Mucosa of descending colon (tissue), 3 donors: ENCODE measurements around the gene CCDC13. TPM values are rescaled to one million over a fixed set of nuclear protein-coding genes. Genes with fewer than 3 reads are reported as not detected.

Experiments
- ATAC-seq: fragments of 200-7000 bp; cut with Tn5 transposase; one replicate; pipeline ENCODE4 v1.9.1; 2020; ENCODE audit warnings: mild to moderate bottlenecking, moderate library complexity
- DNase-seq, 3 donors: peaks; one replicate each; pipeline ENCODE4 v3.0.0-alpha.2; 2020
- H3K36me3 ChIP-seq: fragments of 200-600 bp; one replicate; pipeline ENCODE4 v1.8.0; 2021; ENCODE audit warnings: low read depth, mild to moderate bottlenecking
- H3K4me1 ChIP-seq: fragments of 200-600 bp; one replicate; pipeline ENCODE4 v1.8.0; 2021; ENCODE audit warnings: low read depth, mild to moderate bottlenecking
- H3K4me3 ChIP-seq: fragments of 200-600 bp; one replicate; pipeline ENCODE4 v1.8.0; 2021; ENCODE audit warnings: mild to moderate bottlenecking
- H3K9me3 ChIP-seq: fragments of 200-600 bp; one replicate; pipeline ENCODE4 v1.8.0; 2021; ENCODE audit warnings: mild to moderate bottlenecking
- intact Hi-C, 2 donors: fragments of 100-400 bp; cut with DNase I in 1 of 2; cut with micrococcal nuclease in 1 of 2; formaldehyde crosslinking; loops; one replicate each; pipeline versions ENCODE4 v1.11.0 to v1.11.1; 2022; cut with DNase I, micrococcal nuclease
- total RNA-seq, 3 donors: library from RNA; stranded (reverse); fragmentation: NEBNext Ultra II Directional in 2 of 3; extraction: Animal tissue kit (Norgen Biotek cat#: 25700) in 2 of 3; gene quantifications; one replicate each; pipeline versions ENCODE4 v1.2.1 to v1.2.4, GENCODE V29; 2021 to 2023
- TF ChIP-seq, protein P1 (sequence below): fragments of 200-600 bp; IDR thresholded peaks from one replicate; pipeline ENCODE4 v1.8.0; 2022; ENCODE audit warnings: antibody characterized with exemption, mild to moderate bottlenecking
- donor health status: DM: no; HTN: no; CAD: no; lungs with moderate emphysema.
- donor health status: DM: no; HTN: no; CAD: no.
- donor health status: DM: no; HTN: yes; CAD: no.

Gene CCDC13
- total RNA-seq, 3 donors from 2014 or later = 2.2 to 3.3 (median 3.0) TPM

DNA sequence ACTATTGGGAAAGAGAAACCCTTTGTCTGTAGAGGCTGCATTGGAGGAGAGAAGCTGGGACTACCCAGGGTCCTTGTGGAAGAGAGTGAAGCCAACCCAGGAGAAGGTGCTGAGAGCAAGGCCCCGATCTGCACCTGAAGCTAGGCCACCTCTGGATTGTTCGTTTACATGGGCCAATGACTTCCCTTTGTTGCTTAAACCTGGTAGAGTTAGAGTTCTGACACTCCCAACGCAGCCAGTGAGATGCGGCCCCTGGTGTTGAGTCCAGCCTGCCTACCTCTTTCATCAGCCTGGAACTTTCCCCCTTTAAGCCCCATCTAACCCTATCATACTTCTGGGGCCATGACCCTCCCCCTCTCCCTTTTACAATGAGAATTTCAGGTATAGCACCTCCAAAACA lies 30.8 kb downstream of the CCDC13 start:
- Histone ChIP-seq H3K9me3 (no peaks in the 10 kb centered on the region), H3K4me1 (no peaks in the 10 kb centered on the region), H3K36me3 (no peaks in the 10 kb centered on the region), H3K4me3 (no peak overlapping the region)
- DNase-seq (no peak), ATAC-seq (no peak)
- intact Hi-C loops = loop anchor here in 1 of 2 donors (10.0 kb wide), 1 partner anchor 87 kb away; the partner anchor contains the start of gene ZBTB47
- TF ChIP-seq, protein P1, sequence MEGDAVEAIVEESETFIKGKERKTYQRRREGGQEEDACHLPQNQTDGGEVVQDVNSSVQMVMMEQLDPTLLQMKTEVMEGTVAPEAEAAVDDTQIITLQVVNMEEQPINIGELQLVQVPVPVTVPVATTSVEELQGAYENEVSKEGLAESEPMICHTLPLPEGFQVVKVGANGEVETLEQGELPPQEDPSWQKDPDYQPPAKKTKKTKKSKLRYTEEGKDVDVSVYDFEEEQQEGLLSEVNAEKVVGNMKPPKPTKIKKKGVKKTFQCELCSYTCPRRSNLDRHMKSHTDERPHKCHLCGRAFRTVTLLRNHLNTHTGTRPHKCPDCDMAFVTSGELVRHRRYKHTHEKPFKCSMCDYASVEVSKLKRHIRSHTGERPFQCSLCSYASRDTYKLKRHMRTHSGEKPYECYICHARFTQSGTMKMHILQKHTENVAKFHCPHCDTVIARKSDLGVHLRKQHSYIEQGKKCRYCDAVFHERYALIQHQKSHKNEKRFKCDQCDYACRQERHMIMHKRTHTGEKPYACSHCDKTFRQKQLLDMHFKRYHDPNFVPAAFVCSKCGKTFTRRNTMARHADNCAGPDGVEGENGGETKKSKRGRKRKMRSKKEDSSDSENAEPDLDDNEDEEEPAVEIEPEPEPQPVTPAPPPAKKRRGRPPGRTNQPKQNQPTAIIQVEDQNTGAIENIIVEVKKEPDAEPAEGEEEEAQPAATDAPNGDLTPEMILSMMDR = no peak

DNA sequence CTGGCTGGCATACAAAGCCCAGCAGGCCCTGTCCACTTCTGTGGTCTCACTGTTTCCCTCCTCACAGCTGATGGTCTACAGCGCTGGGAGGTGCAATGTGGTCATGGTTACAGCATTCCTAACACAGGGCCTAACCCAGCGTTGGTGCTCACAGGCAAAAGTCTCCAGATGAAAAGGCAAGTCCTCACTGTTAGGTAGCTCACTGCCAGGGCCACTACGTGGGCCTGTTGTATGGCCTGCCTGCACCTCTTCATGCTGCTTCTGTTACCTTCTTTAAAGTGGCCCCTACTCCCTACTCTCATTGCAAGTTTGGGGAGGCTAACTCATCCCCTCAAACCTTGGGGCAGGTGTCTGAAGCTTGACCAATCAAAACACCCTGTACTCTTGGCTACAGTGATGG lies 31.3 kb downstream of the CCDC13 start:
- no peaks in the 10 kb centered on the region for H3K4me1 ChIP-seq
- TF ChIP-seq, protein P1 = no peak
- H3K9me3 ChIP-seq = no peaks in the 10 kb centered on the region
- H3K4me3 ChIP-seq = no peak overlapping the region
- no peaks in the 10 kb centered on the region for H3K36me3 ChIP-seq
- intact Hi-C loops = loop anchor here in 1 of 2 donors (10.0 kb wide), 1 partner anchor 87 kb away; the partner anchor contains the start of gene ZBTB47
- no peak for DNase-seq
- no peak for ATAC-seq

DNA sequence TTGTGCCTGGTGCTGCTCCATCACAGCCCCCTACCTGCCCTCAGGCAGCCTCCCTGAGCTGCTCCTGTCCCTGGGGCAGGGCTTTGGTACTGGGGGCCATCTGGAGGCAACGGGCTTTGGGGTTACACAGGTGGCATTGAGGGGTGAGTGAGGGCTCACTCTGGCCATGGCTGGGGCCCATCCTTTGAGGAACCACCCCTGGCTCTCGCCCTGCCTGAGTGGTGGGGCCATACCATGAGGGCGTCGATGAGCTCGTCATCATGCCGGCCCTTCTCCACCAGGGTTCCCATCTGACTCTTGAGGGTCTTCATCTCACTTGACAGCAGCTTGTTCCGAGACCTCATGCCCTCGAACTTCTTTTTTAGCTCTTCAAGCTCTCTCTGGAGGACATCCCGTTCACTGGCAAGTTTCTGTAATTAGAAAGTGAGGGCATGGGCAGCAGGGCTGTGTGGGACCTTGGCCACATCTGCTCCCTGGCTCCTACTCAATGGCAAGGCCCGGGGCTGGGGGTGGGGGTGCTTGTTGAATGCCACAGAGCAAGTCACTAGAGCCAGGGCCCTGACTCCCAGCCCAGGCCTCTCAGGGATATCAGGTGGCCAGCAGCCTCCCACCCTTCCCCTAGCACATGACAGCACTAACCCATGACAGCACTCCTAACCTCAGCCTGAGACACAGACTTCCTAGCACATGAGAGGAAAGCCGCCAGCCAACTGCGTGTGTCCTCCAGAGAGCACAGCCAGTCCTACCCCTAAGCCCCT lies 33.5 kb downstream of the CCDC13 start:
- no peak overlapping the region for H3K4me3 ChIP-seq
- TF ChIP-seq, protein P1 = no peak
- no peak for DNase-seq
- intact Hi-C loops = loop anchor here in 1 of 2 donors (10.0 kb wide), 1 partner anchor 85 kb away; the partner anchor contains the start of gene ZBTB47
- no peaks in the 10 kb centered on the region for H3K36me3 ChIP-seq
- no peaks in the 10 kb centered on the region for H3K4me1 ChIP-seq
- no peak for ATAC-seq
- no peaks in the 10 kb centered on the region for H3K9me3 ChIP-seq

DNA sequence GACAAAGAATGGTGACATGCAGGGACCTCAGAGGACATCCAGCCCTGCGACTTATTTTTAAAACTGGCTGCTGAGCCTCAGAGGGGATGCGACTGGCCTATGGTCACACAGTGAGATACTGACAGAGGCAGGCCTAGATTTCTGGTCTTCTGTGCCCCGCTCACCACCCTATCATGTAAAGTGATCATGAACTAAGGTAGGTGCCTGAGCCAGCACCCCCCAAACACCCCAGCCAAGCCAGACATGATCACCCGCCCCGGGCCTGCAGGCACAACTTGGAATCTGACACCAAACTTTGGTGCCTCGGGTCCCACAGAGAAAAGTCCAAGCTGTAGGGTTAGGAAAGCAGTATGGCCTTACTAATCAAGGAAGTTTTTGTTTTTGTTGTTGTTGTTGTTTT lies 36.5 kb downstream of the CCDC13 start:
- H3K4me3 ChIP-seq = no peak overlapping the region
- TF ChIP-seq, protein P1 = no peak
- H3K4me1 ChIP-seq = no peaks in the 10 kb centered on the region
- ATAC-seq = no peak
- no peaks in the 10 kb centered on the region for H3K36me3 ChIP-seq
- H3K9me3 ChIP-seq = no peaks in the 10 kb centered on the region
- no peak for DNase-seq
- intact Hi-C loops = no loop called here

DNA sequence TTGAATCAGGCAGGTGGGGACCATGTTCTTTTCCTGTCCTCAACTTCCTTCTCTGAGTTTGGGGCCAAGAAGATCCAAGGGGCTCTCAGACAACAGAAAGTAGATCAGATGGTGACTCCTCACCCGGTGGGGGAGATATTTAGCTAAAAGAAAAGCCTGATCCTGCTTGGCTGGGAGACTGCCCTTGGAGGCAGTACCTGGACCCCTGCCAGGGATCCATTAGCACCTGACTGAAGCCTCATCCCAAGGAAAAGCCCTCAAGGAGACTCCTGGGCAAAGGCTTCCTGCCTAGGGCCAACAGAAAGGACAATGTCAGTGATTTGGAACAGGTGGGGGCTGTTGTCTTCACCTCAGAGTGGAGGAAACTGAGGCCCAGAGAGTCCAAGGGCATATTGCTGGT lies 37.0 kb downstream of the CCDC13 start:
- TF ChIP-seq, protein P1 = no peak
- H3K4me3 ChIP-seq = no peak overlapping the region
- ATAC-seq (no peak), DNase-seq (no peak)
- H3K4me1 ChIP-seq = no peaks in the 10 kb centered on the region
- H3K36me3 ChIP-seq = no peaks in the 10 kb centered on the region
- intact Hi-C loops = no loop called here
- H3K9me3 ChIP-seq = no peaks in the 10 kb centered on the region
